ENCODE measurements around the gene WNT9A.

The WNT9A gene

GRCh38 chr1:227895828-227896685 is 51.7 kb downstream of the WNT9A start:
- peak; percentile 30 for DNase-seq

GRCh38 chr1:227894831-227895451 is 52.8 kb downstream of the WNT9A start:
- DNase-seq: no peak

DNA sequence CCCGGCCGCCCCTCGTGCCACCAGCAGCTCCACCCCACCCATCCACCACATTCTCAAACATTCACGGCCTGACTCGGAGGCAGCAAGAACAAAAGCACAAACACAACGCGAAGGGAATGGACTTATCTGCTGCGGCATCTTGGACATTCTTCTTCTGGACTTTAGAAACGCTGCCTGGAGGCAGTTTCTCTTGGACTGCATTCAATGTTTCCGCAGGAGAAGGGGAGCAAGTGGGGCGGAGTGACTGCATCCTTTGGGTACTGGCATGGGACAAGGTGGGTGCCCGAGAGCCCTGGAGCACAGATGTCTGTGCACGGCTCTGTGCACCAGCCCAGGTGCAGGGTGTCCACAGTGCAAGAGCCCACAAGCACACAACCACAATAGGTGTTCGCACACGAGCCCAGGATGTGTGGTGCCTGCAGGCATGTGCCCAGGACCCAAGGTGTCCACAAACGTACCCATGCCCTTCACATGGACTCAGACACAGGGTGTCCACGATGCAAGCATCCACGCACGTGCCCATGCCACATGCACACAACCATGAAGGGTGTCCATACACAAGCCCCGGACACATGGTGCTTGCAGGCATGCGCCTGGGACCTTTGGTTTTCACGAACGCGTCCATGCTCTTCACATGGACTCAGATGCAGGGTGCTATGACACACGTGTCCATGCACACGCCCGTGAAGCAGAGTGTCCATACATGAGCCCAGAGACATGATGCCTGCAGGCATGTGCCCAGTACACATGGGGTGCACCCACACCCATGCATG is 53.6 kb downstream of the WNT9A start:
- no peak for DNase-seq

GRCh38 chr1:227893300-227893948 is 54.3 kb downstream of the WNT9A start:
- no peak for DNase-seq

- DNase-seq: peak; percentile 42
Measured at GRCh38 chr1:227892489-227893299, 55.0 kb downstream of the WNT9A start.

DNA sequence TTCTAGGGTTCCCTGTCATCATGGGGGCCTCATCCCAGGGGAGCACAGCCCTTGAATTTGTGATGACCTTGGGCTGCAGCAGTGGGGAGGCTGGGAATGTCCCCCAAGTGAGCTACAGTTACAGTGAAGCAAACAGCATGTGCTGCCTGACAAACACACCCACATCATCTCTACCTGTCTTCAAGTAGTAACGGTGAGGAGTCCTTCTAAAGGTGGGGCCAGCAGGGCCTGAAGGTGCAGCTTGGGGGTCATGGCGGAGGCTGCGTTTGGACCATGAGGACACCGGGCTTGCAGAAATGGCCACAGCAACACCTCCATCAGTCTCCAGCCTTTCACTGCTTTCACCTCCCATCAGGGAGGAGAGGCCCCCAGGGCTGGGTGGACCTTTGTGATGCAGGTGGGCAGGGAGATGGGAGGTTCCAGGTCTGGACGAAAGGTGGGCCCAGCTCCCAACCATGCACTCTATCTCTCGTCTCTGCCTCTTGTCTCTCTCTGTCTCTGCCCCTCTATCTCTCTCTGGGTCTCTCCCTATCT is 55.7 kb downstream of the WNT9A start:
- no peak for DNase-seq

DNA sequence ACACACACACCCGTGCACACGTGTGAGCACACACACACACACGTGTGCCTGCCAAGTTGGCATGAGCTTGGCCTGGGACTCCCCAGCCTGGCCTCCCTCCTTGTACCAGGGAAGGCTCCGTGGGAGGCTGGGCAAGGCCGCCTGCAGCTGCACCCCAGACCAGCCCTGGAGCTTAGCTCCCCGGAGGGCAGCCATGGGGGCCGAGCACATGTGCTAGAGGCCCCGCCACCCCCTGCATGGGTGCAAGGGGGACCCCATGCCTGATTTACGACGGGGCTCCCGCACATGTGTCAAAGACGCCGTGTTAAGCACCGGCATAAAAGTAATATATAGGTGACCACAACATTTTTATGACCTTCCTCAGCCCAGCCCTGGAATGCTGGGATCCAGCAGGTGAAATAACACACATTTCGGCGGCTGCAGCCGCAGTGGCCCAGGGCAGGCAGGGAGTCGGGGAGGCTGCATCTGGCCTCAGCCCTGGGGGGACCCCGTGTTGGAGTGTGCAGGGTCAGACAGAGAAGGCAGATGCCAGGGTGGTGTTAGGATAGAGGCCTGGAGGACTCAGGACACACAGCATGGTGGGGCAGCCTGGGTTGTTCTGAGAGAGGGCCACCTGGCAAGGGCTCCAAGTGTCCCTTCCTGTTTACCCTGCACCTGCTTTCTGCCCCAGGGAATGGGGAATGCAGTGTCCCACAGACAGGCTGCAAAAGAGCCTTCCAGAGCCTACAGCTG is 56.3 kb downstream of the WNT9A start:
- no peak for DNase-seq

- no peak for DNase-seq
Measured at GRCh38 chr1:227890451-227891222, 57.1 kb downstream of the WNT9A start.

GRCh38 chr1:227889863-227890405 is 57.8 kb downstream of the WNT9A start:
- DNase-seq: no peak

- DNase-seq: no peak
Measured at GRCh38 chr1:227889047-227889862, 58.5 kb downstream of the WNT9A start.

- no peak for DNase-seq
Measured at GRCh38 chr1:227888404-227889046, 59.2 kb downstream of the WNT9A start.

DNA sequence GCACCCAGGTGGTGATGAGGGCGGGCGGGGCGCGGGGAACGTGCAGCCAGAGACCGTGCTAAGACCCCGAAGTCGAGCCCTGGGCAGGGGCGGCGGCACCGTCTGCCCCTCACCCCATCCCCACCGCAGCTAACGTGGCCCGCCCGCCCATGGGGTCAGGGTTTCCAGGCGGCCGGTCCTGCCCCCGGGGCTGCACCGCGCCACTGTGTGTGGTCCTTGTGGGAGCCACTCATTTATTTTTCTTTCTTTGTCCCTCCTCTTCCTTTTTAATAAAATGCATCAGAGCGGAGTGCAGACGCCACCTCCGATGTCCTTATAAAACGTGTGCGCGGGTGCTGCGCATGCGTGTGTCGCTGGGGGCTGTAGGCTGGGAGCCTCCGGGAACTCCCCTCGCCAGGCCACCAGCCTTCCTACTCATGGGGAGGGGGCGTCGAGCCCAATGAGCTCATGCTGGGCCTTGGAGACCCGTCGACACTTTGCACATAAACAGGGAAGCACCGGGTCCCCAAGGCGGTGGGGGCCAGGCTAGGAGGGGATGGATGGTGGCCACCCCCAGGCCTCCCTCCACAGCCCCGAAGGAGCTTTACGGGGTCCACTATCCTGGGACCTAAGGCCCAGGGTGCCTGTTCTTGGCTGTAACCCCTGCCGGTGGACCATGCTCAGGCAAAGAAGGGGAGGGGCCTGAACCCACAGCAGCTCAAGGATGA is 59.9 kb downstream of the WNT9A start:
- peak; percentile 61 for DNase-seq

GRCh38 chr1:227886993-227887696 is 60.6 kb downstream of the WNT9A start:
- DNase-seq: peak; percentile 49

GRCh38 chr1:227886503-227886961 is 61.2 kb downstream of the WNT9A start:
- DNase-seq: no peak

DNA sequence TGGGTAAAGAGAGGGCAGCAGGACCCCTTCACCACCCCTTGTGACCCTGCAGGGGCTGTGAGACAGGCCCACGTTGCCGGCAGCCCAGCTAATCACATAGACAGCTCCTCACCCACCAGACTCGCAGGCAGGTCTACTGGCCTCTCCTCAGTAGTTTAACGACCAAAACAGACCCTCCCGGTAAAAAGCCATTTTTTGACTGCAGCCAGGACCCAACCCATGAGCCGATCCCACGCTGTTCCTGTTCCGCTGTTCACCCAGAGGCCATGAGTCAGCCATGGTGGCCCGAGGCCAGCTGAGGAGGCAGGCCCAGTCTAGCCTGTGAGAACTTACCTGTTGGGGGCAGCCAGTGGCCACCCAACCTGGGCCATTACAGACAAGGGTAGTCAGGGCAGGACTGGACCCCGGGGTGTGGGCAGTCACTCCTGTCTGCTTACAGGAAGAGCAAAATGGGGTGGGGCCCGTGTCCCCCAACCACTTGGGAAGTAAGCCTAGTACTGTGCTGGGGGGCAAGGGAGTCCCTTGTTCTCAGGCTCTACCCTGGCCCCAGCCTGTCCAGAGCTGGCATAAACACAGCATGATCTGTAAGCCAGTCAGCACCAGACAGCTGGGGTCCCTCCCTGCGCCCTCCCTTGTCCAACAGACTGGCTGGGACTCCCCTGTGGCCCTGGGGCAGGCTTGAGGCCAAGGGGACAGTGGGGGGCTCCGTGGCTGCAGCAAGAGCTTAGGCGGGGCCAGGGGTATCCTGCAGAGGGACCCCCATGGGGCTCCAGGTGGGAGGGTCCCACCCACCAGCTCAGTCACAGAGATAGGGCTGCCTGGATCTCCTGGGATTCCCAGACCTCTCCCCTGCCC is 61.9 kb downstream of the WNT9A start:
- peak; percentile 59 for DNase-seq

DNA sequence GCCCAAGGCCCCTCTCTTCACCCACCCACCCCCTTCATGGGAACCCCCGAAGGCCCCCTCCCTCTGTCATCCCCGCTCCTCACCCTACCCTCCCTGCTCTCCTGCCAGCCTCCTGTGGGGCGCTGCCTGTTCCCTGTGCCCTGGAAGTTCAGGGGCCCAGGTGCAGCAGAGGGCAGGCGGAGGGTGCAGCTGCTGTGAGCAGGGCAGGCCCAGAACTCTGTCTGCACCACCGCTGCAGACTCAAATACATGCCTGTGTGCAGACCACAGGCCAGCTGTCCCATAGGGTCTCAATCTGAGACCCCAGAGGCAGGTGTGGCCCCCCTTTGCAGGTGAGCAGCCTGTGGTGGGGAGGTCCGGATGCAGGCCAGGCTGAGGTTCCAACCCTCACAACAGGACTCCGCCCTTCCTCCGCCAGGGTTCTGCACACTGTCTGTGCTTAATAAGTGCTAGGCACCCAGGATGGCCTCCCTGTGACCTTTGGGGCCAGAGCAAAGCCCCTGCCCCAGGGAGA is 62.5 kb downstream of the WNT9A start:
- DNase-seq: no peak

Data from fibroblast of skin of back (primary cell).